H7 (cell line): Measurements from ENCODE around the gene CAPN5. TPM values are rescaled to one million over a fixed set of nuclear protein-coding genes. Genes with fewer than 3 reads are reported as not detected.
A peak's percentile ranks its signal among the peaks of the same experiment; 100 is the strongest.

Experiments
- DNase-seq: peaks from one replicate; pipeline ENCODE4 v3.0.0; 2012
- H3K27me3 ChIP-seq: 2 replicates; pipeline ENCODE4 v1.6.0; 2011; ENCODE audit warnings: mild to moderate bottlenecking, low read length; ENCODE audit not compliant: control insufficient read depth, insufficient read depth
- H3K36me3 ChIP-seq: replicated peaks from 2 replicates; pipeline ENCODE4 v1.5.1; 2011; ENCODE audit warnings: low read length; ENCODE audit not compliant: control insufficient read depth, insufficient read depth
- H3K4me3 ChIP-seq: 2 replicates; pipeline ENCODE4 v1.5.1; 2011; ENCODE audit warnings: low read depth, mild to moderate bottlenecking, control low read depth, low read length, moderate library complexity; ENCODE audit not compliant: insufficient read depth
- total RNA-seq: library from RNA; depleted of rRNA; stranded (reverse); fragments of >200 nt; shearing (Covaris generic); gene quantifications from 2 replicates; pipeline ENCODE4 v1.2.3, GENCODE V29; 2014

The CAPN5 gene
- total RNA-seq, 1 experiment from 2014 or later: 16.3 TPM

DNA sequence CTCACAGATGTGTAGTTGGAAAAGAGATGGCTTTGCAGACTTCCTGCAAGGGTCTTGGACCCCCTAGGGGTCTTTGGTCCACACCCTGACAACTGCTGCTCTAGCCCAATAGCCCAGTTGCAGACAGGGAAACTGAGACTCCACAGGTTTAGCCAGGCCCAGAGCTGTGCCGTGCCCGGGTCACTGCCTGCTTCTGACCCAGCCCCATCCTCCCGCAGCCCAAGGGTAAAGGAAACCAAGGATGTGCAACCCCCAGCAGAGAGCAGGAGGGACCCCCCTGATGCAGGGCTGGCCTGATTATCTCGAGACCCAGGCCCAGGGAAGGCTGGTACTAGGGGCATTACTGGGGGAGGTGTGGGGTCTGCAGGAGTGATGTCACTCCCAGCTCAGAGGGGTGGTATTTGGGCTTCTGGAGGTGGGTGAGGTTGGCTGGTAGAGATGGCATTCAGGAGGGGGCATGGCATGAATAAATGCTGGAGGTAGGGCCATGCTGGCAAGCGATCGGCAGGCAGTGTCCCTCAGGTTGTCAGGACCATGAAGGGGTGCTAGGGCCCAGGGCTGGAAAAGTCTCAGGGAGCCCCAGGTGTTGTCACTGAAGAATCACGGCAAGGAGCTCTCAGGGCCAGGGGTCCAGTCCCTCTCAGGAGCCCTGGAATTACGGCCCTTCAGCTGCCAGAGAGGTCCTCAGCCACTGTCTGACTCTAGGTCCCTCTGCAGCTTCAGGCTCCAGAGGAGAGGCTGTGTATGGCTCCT is 82.4 kb downstream of the CAPN5 start:
- Histone ChIP-seq H3K27me3 (peaks cover 5% of the 10 kb centered on the region), H3K4me3 (no peak overlapping the region), H3K36me3 (no peaks in the 10 kb centered on the region)
- no peak for DNase-seq

DNA sequence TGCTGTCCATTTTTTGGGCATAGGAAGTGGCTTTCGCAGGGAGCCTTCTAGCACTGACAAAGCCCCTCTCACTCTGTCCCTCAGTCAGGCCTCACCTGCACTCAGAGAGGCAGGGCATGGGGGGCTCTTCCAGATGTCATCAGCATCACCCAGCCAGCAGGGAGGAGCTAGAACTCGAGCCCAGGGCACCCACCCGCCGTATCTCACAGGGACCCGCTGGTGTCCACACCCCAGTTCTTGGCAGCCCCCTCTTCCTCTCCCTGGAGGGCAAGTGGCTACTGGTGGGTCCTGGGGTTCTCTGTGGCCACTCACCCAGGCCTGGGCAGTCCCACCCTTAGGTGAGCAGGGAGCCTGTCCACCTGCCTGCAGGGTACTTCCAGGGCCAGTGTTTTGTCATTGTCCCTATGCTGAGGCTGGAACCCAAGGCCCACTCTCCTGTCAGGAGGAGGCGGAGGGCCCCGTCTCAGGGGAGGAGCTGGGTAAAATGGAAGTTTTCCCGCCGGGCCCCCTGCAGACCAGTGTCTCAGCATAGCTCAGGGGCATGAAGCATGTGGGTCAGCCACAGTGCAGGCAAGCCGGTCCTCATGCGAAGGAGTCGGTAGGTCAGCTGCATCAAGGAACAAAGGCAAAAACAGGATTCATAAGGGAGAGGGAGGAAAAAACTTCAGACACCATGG is 83.1 kb downstream of the CAPN5 start:
- no peak overlapping the region for H3K4me3 ChIP-seq

DNA sequence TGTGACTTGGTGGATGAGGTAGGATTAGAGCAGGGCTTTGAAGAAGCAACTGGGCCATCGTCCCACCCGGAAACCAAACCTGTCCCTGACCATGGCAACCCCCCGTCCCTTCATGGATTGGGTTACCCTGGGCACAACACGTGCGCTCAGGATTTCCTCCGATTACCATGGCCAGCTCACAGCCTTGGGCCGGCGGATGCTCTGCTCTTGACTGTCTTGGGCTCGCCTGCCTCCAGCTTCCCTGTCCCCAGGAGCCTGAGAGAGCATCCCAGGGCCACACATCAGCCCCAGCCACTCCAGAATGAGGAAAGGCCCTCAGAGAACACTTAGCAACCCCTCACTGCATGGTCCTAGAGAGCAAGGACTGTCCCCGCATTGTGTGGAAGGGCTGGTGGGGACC is 84.1 kb downstream of the CAPN5 start:
- no peak for DNase-seq
- no peak overlapping the region for H3K4me3 ChIP-seq
- peaks cover 5% of the 10 kb centered on the region for H3K27me3 ChIP-seq
- H3K36me3 ChIP-seq: no peaks in the 10 kb centered on the region

More for the DNA sequence above, 83.1 kb downstream of the CAPN5 start:
- Histone ChIP-seq H3K36me3 (no peaks in the 10 kb centered on the region), H3K27me3 (peaks cover 5% of the 10 kb centered on the region)
- peak; percentile 72 for DNase-seq

DNA sequence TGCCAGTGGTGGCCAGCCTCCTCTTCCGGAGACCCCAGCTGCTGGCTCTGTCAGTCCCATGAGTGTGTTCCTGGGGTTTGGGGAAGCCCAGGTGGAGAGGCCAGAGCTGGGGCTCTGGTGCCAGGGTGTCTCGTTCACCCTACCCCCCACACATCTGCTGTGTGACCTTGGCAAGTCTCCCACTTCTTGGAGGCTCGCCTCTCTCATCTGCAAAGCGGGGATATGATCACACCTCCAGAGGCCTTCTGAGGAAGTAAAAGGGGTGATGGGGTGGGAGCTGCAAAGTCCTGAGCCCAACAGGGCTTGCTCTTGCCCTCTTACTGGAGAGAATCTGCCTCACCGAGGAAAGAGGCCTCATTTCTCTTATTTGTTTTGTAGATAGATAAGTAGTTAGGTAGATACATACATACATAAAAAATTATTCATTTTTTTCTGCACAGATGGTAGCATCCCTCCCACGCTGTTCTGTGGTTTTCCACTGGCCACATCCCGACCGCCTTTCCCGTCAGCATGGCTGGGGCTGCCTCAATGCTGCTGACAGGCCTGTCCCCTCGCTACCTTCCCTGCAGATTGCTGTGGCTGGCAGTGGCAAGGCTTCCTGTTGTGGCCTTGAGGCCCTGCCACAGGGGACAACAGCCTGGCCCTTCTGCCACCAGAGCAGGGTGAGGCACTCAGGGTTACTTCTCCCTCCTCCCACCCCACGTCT is 85.2 kb downstream of the CAPN5 start:
- no peak for DNase-seq
- H3K27me3 ChIP-seq: peaks cover 4% of the 10 kb centered on the region
- no peaks in the 10 kb centered on the region for H3K36me3 ChIP-seq
- no peak overlapping the region for H3K4me3 ChIP-seq

DNA sequence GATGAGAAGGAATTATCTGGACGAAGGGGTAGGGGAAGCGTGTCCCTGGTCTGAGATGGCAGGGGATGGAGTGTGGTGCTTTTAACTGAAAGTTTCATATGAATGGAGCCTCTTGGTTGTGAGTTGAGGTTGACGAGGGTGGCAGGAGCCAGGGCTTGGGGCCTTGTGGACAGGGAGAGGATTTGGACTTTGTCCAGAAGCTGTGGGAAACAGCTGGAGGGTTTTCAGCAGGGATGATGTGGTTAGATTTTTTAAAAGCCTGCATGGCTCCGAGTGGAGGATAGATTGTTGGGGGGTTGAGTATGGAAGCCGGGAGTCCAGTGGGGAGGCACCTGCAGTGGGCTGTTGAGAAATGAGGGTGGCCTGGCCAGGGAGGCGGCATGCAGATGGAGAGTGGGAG is 86.1 kb downstream of the CAPN5 start:
- Histone ChIP-seq H3K4me3 (no peak overlapping the region), H3K36me3 (no peaks in the 10 kb centered on the region), H3K27me3 (no peaks in the 10 kb centered on the region)
- no peak for DNase-seq

GRCh38 chr11:77153276-77154185 is 86.8 kb downstream of the CAPN5 start:
- H3K4me3 ChIP-seq: no peak overlapping the region
- H3K27me3 ChIP-seq: no peaks in the 10 kb centered on the region
- DNase-seq: no peak
- H3K36me3 ChIP-seq: no peaks in the 10 kb centered on the region

DNA sequence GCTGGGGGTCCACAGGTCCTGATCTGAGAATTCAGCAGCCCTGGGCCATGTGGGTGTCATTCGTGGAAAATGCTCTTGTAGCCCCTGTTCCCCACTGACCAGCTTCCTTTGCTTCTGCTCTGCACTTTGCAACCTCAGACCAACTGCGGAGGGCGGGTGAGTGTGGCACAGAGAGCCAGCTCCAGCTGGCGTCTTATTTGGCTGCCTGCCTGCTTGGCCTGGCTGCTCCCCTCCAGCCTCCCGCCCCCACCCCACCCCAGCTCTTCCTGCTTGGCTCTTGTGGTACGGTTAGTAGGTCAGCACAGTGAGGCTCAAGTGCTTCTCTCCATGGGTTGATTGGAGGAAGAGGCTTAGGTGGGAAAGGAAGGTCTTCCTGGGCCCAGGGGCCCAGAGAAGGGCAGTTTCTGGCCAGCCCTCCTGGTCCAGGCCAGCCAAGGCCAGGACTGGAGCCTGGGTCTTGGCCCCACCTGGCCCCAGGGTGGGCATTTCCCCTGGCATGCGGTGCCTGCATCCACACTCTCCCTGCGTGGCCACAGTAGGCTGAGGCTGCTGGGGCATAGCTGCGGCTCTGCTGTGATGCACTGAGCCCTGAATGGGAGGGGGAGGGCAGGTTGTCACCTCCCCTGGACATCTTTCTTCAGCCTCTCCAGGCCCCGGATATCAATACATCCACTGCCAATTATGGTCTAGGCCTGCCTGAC is 87.8 kb downstream of the CAPN5 start:
- H3K4me3 ChIP-seq: no peak overlapping the region
- no peaks in the 10 kb centered on the region for H3K36me3 ChIP-seq
- no peak for DNase-seq
- no peaks in the 10 kb centered on the region for H3K27me3 ChIP-seq

- H3K27me3 ChIP-seq: no peaks in the 10 kb centered on the region
- no peak for DNase-seq
- H3K36me3 ChIP-seq: no peaks in the 10 kb centered on the region
- no peak overlapping the region for H3K4me3 ChIP-seq
These were observed 88.3 kb downstream of the CAPN5 start for GRCh38 chr11:77155082-77155475.

DNA sequence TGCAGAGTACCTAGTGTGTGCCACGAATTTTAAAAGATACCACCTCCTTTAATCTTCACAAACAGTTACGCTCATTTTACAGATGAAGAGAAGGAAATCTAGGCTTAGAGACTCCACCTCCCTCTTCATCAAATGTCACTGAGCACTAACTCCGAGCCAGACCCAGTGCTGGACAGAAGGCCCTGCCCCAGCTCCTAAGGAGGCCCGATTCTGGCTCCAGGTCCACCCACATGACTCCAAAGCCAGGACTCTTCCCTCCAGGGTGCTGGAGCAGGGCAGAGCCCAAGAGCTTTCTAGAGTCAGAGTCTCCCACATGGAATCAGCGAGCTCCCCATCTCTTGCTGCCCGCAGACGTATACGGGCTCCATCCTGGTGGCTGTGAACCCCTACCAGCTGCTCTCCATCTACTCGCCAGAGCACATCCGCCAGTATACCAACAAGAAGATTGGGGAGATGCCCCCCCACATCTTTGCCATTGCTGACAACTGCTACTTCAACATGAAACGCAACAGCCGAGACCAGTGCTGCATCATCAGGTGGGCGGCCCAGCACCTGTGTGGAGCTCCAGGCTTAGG is 88.9 kb downstream of the CAPN5 start:
- Histone ChIP-seq H3K27me3 (no peaks in the 10 kb centered on the region), H3K36me3 (no peaks in the 10 kb centered on the region), H3K4me3 (no peak overlapping the region)
- no peak for DNase-seq

- DNase-seq: no peak
- H3K4me3 ChIP-seq: no peak overlapping the region
These were observed 89.8 kb downstream of the CAPN5 start for GRCh38 chr11:77156396-77157195.

DNA sequence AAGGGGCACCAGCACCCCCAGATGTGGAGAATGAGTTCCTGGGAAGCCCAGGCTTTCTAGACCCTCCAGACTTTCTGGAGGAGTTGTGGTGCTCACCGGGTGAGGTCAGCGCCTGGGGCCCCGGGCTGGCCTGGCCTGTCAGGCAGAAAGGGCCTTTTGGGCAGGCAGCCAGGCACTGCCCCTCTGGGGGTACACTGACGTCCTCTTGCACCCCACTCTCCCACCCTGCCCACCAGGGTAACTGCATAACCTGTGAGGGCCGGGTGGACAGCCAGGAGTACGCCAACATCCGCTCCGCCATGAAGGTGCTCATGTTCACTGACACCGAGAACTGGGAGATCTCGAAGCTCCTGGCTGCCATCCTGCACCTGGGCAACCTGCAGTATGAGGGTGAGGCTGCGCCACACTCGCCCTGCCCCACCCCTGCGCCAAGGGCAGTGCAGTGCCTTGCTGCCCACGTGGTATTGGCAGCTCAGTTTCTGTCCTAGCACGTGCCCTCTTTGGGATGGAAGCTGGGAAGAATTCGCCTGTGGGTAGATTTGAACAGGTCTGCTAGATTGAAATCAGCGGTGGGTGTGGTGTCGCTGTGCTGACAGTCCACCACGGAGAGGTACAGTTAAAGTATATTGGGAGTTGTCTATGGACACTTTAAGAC is 91.4 kb downstream of the CAPN5 start:
- Histone ChIP-seq H3K4me3 (no peak overlapping the region), H3K27me3 (no peaks in the 10 kb centered on the region), H3K36me3 (no peaks in the 10 kb centered on the region)
- DNase-seq: no peak

More at GRCh38 chr11:77156396-77157195, 89.8 kb downstream of the CAPN5 start:
- H3K36me3 ChIP-seq: no peaks in the 10 kb centered on the region
- no peaks in the 10 kb centered on the region for H3K27me3 ChIP-seq

DNA sequence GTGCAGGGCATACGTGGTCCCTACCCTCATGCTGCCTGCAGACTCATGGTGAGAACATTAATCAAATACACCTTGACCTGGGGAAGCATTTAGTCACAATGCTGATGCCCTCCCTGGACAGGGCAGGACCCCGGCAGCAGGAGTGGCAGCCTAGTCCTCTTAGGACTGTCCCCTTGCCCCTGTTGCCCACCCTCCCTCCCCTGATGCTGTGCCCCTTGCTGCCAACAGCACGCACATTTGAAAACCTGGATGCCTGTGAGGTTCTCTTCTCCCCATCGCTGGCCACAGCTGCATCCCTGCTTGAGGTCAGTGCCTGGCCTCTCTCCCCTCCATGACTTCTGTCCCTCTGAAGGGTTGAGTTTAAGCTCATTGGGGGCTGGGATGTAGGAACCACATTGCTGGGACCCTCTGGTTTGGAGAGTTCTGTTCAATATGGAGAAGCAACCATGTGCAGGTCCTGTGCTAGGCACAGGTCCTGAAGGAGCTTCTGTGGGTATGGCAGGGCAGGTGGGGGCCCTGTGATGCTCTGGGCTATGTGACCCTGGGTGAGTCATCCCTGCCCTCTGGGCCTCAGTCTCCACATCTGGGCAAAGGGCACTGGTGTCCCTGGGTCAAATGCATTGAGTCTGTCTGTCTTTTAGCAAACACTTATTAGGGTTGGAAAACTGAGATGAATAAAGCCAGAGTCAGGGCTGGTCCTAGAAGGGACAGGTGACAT is 92.6 kb downstream of the CAPN5 start:
- H3K27me3 ChIP-seq: no peaks in the 10 kb centered on the region
- no peak for DNase-seq
- no peaks in the 10 kb centered on the region for H3K36me3 ChIP-seq
- H3K4me3 ChIP-seq: no peak overlapping the region
